Endothelial cell of umbilical vein (primary cell): ENCODE measurements around the gene CFAP61. TPM values are rescaled to one million over a fixed set of nuclear protein-coding genes. Genes with fewer than 3 reads are reported as not detected.

Experiments used
- BruUV-seq: library from RNA; stranded (reverse); fragments of 400-500 nt; replicated peaks from 2 replicates; lab custom pipeline; 2021; lab: Mats Ljungman, UMichigan
- CTCF ChIA-PET: fragments of 300-600, 350-600 bp; sonication (Branson Sonifier 250); formaldehyde crosslinking; loops from one replicate; lab custom pipeline; 2021; ENCODE audit warnings: antibody characterized with exemption, inconsistent platforms; lab: Charles Lee
- POLR2A ChIA-PET: fragments of 300-600, 350-600 bp; sonication (Branson Sonifier 250); formaldehyde crosslinking; loops from one replicate; lab custom pipeline; 2021; ENCODE audit warnings: antibody characterized with exemption, inconsistent platforms; lab: Charles Lee
- DNase-seq: peaks from one replicate; pipeline ENCODE4 v3.0.0-alpha.2; 2011; ENCODE audit warnings: low read depth, low spot score
- FAIRE-seq: peaks from 2 replicates; lab custom pipeline; 2011; peaks lifted over from hg19 to GRCh38; lab: Jason Lieb, UNC
- H2AFZ ChIP-seq: 2 replicates; pipeline ENCODE4 v1.6.0; 2012; ENCODE audit warnings: low read depth, low read length, control low read depth, inconsistent platforms
- H3K27ac ChIP-seq: 2 replicates; pipeline ENCODE4 v1.5.1; 2011; ENCODE audit warnings: low read depth, mild to moderate bottlenecking, control low read depth, low read length, moderate library complexity; ENCODE audit not compliant: insufficient read depth
- H3K27me3 ChIP-seq, 2 experiments: 2 replicates each; pipeline versions ENCODE4 v1.6.0 to v1.6.1; 2011; ENCODE audit warnings: low read length in 2 of 2, mixed read lengths in 1 of 2; ENCODE audit not compliant: control insufficient read depth in 2 of 2, insufficient read depth in 2 of 2
- H3K36me3 ChIP-seq, 2 experiments: 2 replicates in 1 of 2; 3 replicates in 1 of 2; pipeline ENCODE4 v1.5.1; 2011; ENCODE audit warnings: low read length in 2 of 2, mild to moderate bottlenecking in 1 of 2, moderate library complexity in 1 of 2; ENCODE audit not compliant: control insufficient read depth in 2 of 2, insufficient read depth in 2 of 2; ENCODE audit errors: extremely low read depth in 1 of 2
- H3K4me1 ChIP-seq: 3 replicates; pipeline ENCODE4 v1.5.1; 2011; ENCODE audit warnings: mild to moderate bottlenecking, low read length; ENCODE audit not compliant: control insufficient read depth, insufficient read depth; ENCODE audit errors: extremely low read depth
- H3K4me2 ChIP-seq: 2 replicates; pipeline ENCODE4 v1.6.1; 2011; ENCODE audit warnings: low read length, control low read depth, mixed read lengths; ENCODE audit not compliant: insufficient read depth
- H3K4me3 ChIP-seq, 3 experiments: fragments of 200-600 bp in 1 of 3; sonication (generic), shearing (Covaris generic) in 1 of 3; replicated peaks in 1 of 3; 2 replicates each; pipeline ENCODE4 v1.5.1; 2011 to 2016; ENCODE audit warnings: control low read depth in 3 of 3, low read length in 3 of 3, mild to moderate bottlenecking in 2 of 3, inconsistent platforms in 1 of 3, low read depth in 1 of 3, moderate library complexity in 1 of 3; ENCODE audit not compliant: insufficient read depth in 1 of 3
- H3K79me2 ChIP-seq: 2 replicates; pipeline ENCODE4 v1.6.0; 2012; ENCODE audit warnings: low read length, inconsistent platforms; ENCODE audit not compliant: control insufficient read depth, insufficient read depth
- H3K9ac ChIP-seq: replicated peaks from 2 replicates; pipeline ENCODE3; 2011; ENCODE audit warnings: low read length, control low read depth; ENCODE audit not compliant: insufficient read depth; ENCODE audit errors: extremely low read depth
- H3K9me1 ChIP-seq: replicated peaks from 3 replicates; pipeline ENCODE4 v1.6.0; 2011; ENCODE audit warnings: mild to moderate bottlenecking, low read length; ENCODE audit not compliant: control insufficient read depth, insufficient read depth; ENCODE audit errors: extremely low read depth
- H3K9me3 ChIP-seq: replicated peaks from 2 replicates; pipeline ENCODE4 v1.5.1; 2012; ENCODE audit warnings: low read length, inconsistent platforms; ENCODE audit not compliant: control insufficient read depth, insufficient read depth
- H4K20me1 ChIP-seq: replicated peaks from 2 replicates; pipeline ENCODE3; 2011; ENCODE audit warnings: mild to moderate bottlenecking, low read length; ENCODE audit not compliant: control insufficient read depth, insufficient read depth; ENCODE audit errors: extremely low read depth
- EZH2 ChIP-seq: IDR thresholded peaks from 2 replicates; pipeline ENCODE4 v1.6.1; 2012; ENCODE audit warnings: borderline replicate concordance, low read depth, mild to moderate bottlenecking, moderate library complexity, low read length, inconsistent platforms; ENCODE audit not compliant: severe bottlenecking
- FOS ChIP-seq: IDR thresholded peaks from 2 replicates; pipeline ENCODE4 v1.6.1; 2011; ENCODE audit warnings: mild to moderate bottlenecking, low read length, moderate library complexity, borderline replicate concordance; ENCODE audit not compliant: insufficient read depth
- GATA2 ChIP-seq: IDR thresholded peaks from 2 replicates; pipeline ENCODE4 v1.7.0; 2011; ENCODE audit warnings: low read depth, mild to moderate bottlenecking, moderate library complexity, mixed read lengths, low read length; ENCODE audit not compliant: insufficient read length, insufficient read depth
- JUN ChIP-seq: IDR thresholded peaks from 2 replicates; pipeline ENCODE4 v1.6.1; 2011; ENCODE audit warnings: borderline replicate concordance, low read depth; ENCODE audit not compliant: insufficient read length, insufficient read depth
- MYC ChIP-seq: IDR thresholded peaks from one replicate; pipeline ENCODE4 v1.6.1; 2011; ENCODE audit warnings: mild to moderate bottlenecking, low read depth, low read length
- POLR2A ChIP-seq: IDR thresholded peaks from 2 replicates; pipeline ENCODE4 v1.6.1; 2012; ENCODE audit warnings: low read depth, mild to moderate bottlenecking, control low read depth, low read length
- POLR2AphosphoS5 ChIP-seq: IDR thresholded peaks from 2 replicates; pipeline ENCODE4 v1.6.1; 2012; ENCODE audit warnings: low read depth, mild to moderate bottlenecking, control low read depth, low read length, moderate library complexity; ENCODE audit not compliant: insufficient read depth
- dilution Hi-C: fragments of 300-500 bp; cut with MboI; formaldehyde crosslinking; loops from one replicate; pipeline ENCODE4 v1.15.0; 2019; ENCODE audit warnings: low sequenced_read_pairs; ENCODE audit not compliant: extremely low pct_ligation_motif_present
- intact Hi-C: fragments of 100-400 bp; cut with micrococcal nuclease; formaldehyde crosslinking; loops from one replicate; pipeline ENCODE4 v1.10.0; 2022
- polyA plus RNA-seq, 4 experiments: library from polyadenylated mRNA; depleted of rRNA in 3 of 4; stranded (reverse) in 3 of 4; unstranded in 1 of 4; fragments of >200 nt; gene quantifications; 2 replicates each; pipeline versions ENCODE4 v1.2.1 to v1.2.3, GENCODE V29; 2011 to 2012; ENCODE audit warnings: missing spikeins in 1 of 4
- total RNA-seq: library from RNA; stranded (reverse); gene quantifications from 2 replicates; pipeline ENCODE4 v1.2.3, GENCODE V29; 2021
- TF ChIP-seq, protein P1 (sequence below), 2 donors: IDR thresholded peaks; 1 replicate in 1 of 2; 2 replicates in 1 of 2; pipeline ENCODE4 v1.5.1; 2011; ENCODE audit warnings: low read length in 2 of 2, mild to moderate bottlenecking in 2 of 2, moderate library complexity in 2 of 2, control low read depth in 1 of 2, inconsistent platforms in 1 of 2, low read depth in 1 of 2; ENCODE audit not compliant: insufficient read depth in 1 of 2; ENCODE audit errors: extremely low read depth in 1 of 2
- TF ChIP-seq, protein P2 (sequence below): IDR thresholded peaks from 2 replicates; pipeline ENCODE4 v1.6.1; 2011; ENCODE audit not compliant: insufficient read depth, insufficient read length

The CFAP61 gene
- total and polyA plus RNA-seq, 2 donors (not counting 3 experiments of a cell fraction or from before 2014, with no cell fraction given), result not detected

GRCh38 chr20:20204256-20204655 is 151.9 kb downstream of the CFAP61 start:
- Histone ChIP-seq H3K4me3 (no peak overlapping the region), H2AFZ (no peak overlapping the region), H3K9me3 (no peaks in the 10 kb centered on the region), H3K4me2 (no peak overlapping the region), H3K79me2 (no peaks in the 10 kb centered on the region), H4K20me1 (no peaks in the 10 kb centered on the region), H3K9ac (no peak overlapping the region), H3K36me3 (no peaks in the 10 kb centered on the region), H3K9me1 (no peaks in the 10 kb centered on the region), H3K4me1 (no peaks in the 10 kb centered on the region), H3K27me3 (no peaks in the 10 kb centered on the region), H3K27ac (no peak overlapping the region)
- no TSS peak for BruUV-seq
- dilution Hi-C loops, result no loop called here
- no peak for FAIRE-seq
- TF ChIP-seq, protein P1, sequence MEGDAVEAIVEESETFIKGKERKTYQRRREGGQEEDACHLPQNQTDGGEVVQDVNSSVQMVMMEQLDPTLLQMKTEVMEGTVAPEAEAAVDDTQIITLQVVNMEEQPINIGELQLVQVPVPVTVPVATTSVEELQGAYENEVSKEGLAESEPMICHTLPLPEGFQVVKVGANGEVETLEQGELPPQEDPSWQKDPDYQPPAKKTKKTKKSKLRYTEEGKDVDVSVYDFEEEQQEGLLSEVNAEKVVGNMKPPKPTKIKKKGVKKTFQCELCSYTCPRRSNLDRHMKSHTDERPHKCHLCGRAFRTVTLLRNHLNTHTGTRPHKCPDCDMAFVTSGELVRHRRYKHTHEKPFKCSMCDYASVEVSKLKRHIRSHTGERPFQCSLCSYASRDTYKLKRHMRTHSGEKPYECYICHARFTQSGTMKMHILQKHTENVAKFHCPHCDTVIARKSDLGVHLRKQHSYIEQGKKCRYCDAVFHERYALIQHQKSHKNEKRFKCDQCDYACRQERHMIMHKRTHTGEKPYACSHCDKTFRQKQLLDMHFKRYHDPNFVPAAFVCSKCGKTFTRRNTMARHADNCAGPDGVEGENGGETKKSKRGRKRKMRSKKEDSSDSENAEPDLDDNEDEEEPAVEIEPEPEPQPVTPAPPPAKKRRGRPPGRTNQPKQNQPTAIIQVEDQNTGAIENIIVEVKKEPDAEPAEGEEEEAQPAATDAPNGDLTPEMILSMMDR (IDR thresholded peaks at IDR 0.05; ENCODE audit: extremely low read depth in 1 of 2, insufficient read depth in 1 of 2, low read depth in 1 of 2, low read length in 2 of 2), result no peak
- TF ChIP-seq FOS (no peak), MYC (no peak), JUN (no peak), POLR2A (no peak), EZH2 (no peak), GATA2 (no peak), POLR2AphosphoS5 (no peak)
- TF ChIP-seq, protein P2, sequence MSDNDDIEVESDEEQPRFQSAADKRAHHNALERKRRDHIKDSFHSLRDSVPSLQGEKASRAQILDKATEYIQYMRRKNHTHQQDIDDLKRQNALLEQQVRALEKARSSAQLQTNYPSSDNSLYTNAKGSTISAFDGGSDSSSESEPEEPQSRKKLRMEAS, result no peak
- intact Hi-C loops, result no loop called here
- ChIA-PET CTCF (no interaction called here), POLR2A (no interaction called here)
- DNase-seq, result no peak
